Measurements from ENCODE around the gene MACROD2.

- TF ChIP-seq REST (IDR thresholded peaks at IDR 0.05; ENCODE audit: insufficient read depth in 1 of 2, low read depth in 2 of 2, low read length in 2 of 2) (no peak), POLR2AphosphoS5 (IDR thresholded peaks at IDR 0.05; ENCODE audit: low read depth, low read length) (no peak), SIN3A (IDR thresholded peaks at IDR 0.05; ENCODE audit: borderline replicate concordance, insufficient read depth, low read length) (no peak)
Measured at GRCh38 chr20:15799871-15800270, 1804.6 kb downstream of the MACROD2 start.
